ENCODE data around the gene BROX. TPM values are rescaled to one million over a fixed set of nuclear protein-coding genes. Genes with fewer than 3 reads are reported as not detected.
"Not testable (repeated sequence)": the region's sequence is repeated elsewhere in the genome, so short reads cannot be mapped to it uniquely, and the experiment has no call there.

Gene BROX, protein sequence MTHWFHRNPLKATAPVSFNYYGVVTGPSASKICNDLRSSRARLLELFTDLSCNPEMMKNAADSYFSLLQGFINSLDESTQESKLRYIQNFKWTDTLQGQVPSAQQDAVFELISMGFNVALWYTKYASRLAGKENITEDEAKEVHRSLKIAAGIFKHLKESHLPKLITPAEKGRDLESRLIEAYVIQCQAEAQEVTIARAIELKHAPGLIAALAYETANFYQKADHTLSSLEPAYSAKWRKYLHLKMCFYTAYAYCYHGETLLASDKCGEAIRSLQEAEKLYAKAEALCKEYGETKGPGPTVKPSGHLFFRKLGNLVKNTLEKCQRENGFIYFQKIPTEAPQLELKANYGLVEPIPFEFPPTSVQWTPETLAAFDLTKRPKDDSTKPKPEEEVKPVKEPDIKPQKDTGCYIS
- total RNA-seq, result 10 to 100 TPM; 56.7 to 61.3 TPM

DNA sequence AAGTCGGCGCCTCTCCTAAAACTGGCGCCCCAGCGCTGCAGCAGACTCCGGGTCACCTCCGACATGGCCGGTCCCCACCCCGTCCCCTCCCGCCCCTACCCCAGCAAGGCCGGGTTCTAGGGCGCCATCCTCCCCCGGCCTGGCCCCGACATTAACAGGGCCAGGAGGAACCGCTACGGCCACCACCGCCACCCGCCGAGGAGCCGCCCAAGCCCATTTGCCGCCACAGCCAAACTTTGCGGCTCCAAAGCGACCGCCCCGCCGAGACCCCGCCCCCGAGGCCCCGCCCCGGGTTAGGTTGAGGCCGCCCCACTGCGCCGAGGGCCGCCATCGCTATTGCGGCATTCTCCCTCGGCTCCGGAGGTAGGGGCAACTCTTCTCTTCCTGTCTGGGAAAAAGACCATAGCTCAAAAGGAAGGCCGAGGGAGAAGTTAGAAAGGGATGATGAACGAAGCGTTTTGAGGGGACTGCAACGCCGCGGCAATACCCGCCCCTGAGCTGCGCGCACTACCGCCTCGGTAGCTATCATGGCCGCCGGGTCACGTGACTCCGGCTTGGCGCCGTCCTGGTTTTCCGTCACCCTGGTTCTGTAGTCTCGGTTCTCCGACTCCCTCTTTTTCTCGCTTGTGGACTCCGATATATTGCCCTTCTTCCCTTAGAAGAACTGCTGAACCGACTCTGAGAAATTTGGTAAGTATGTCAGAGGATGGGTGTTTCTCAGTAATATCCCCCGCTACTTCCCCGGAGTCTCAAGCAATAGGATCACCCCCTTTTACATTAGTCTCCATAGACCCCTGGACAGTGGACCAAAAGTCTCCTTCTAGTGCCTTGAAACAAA, at the start of gene BROX, which contains the start of gene AIDA:
BROX (plus strand) TSS at position 312 of the 838 bp plus-strand sequence. CDS start 3,136 bp downstream, outside the sequence.
AIDA (minus strand) TSS at position 239 of the 838 bp plus-strand sequence; CDS start at position 65, 174 bp downstream.
- Mint-ChIP-seq H3K9me3 (no peaks in the 10 kb centered on the region), H3K27ac (peak within 1 kb of the TSS; percentile 99), H3K27me3 (no peaks in the 10 kb centered on the region), H3K4me1 (peaks cover 53% of the 10 kb centered on the region), H3K4me3 (peak within 1 kb of the TSS; percentile 99), H3K36me3 (ENCODE audit: low read depth) (peaks cover 62% of the 10 kb centered on the region)
- ChIA-PET POLR2A (interaction anchor here (0.6 to 5.0 kb wide), 22 partner anchors 9 to 1022 kb away, joined by 3 to 79 read pairs (median 5); partner anchors contain the start of genes DUSP10 and TAF1A), CTCF (interaction anchor here (1.3 to 2.6 kb wide), 6 partner anchors 58 to 971 kb away, joined by 4 to 11 read pairs (median 5); partner anchors contain the start of genes DUSP10 and TAF1A)
- peak; percentile 94 for DNase-seq

DNA sequence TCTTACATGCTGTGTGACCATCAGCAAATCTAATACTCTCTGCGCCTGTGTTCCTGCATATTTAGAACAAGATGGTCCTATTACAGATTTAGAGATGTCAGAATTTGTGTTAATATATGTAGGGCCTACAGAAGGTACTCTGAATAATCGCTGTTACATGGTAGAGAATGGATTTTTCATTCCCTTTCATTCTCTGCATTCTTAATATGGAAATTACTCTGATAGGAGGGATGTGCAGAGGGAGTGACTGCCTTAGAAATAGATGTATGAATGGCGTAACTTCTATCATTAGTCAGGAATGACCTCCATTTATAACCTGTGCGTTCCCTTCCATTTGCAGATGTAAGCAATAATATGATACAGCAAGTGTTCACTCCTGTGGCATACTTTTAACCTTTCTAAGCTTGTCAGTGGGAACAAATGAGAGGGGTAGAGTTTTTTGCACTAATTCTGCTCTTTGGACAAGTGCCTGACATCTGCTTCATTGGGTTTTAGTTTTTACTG, 48.9 kb upstream of the BROX start:
- Mint-ChIP-seq H3K36me3 (ENCODE audit: low read depth) (peaks cover 62% of the 10 kb centered on the region), H3K4me3 (no peak overlapping the region), H3K4me1 (no peaks in the 10 kb centered on the region), H3K27ac (no peak overlapping the region), H3K27me3 (no peaks in the 10 kb centered on the region), H3K9me3 (no peaks in the 10 kb centered on the region)
- POLR2A ChIA-PET, result interaction anchor here (1.3 kb wide), 1 partner anchor 10 kb away, joined by 3 read pairs; no protein-coding TSS in a partner anchor
- DNase-seq, result no peak
- CTCF ChIA-PET, result interaction anchor here (0.7 kb wide), 1 partner anchor 9 kb away, joined by 3 read pairs; no protein-coding TSS in a partner anchor

DNA sequence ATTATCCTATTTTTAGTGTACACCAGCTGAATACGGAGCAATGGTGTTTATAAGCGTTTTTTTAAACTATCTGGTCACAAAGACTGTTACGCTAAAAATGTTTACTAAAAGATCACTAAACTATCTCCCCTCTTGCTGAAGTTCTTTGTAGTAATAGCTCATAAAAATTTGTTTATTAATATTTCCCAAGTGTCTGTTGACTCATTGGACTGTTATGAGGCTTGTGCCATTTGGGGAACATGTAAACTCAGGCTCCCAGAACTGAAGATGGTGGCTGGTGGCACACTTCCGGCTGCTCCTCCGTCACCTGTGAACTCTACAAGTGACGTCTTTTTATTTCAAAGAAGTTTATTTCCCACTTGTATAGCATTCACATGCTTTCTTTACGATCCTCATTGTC, 46.4 kb upstream of the BROX start:
- CTCF ChIA-PET, result no interaction called here
- Mint-ChIP-seq H3K27me3 (no peaks in the 10 kb centered on the region), H3K4me1 (peaks cover 7% of the 10 kb centered on the region), H3K9me3 (no peaks in the 10 kb centered on the region), H3K4me3 (no peak overlapping the region), H3K36me3 (ENCODE audit: low read depth) (peaks cover 56% of the 10 kb centered on the region), H3K27ac (no peak overlapping the region)
- POLR2A ChIA-PET, result interaction anchor here (0.9 to 1.5 kb wide), 2 partner anchors 28 to 48 kb away, joined by 3 read pairs; no protein-coding TSS in a partner anchor
- DNase-seq, result no peak

DNA sequence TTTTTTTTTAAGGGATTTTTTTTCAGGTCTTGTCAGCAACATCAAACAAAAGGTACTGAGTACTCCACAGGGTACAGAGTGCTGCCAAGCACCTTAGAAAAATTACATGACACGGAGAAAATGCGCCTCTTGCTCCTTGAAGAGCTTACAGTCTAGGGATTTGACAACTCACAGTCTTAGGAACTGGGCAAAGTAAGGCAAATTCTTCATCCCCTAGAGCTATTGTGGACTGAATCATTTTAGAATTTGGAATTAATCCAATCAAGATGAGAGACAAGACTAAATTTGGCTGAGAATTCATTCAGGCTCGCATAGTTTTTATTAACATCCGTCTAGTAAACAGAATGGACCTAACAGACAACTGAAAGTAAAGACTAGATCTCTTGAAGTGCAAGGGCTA, 44.2 kb upstream of the BROX start:
- peaks cover 51% of the 10 kb centered on the region for H3K36me3 Mint-ChIP-seq (ENCODE audit: low read depth)

DNA sequence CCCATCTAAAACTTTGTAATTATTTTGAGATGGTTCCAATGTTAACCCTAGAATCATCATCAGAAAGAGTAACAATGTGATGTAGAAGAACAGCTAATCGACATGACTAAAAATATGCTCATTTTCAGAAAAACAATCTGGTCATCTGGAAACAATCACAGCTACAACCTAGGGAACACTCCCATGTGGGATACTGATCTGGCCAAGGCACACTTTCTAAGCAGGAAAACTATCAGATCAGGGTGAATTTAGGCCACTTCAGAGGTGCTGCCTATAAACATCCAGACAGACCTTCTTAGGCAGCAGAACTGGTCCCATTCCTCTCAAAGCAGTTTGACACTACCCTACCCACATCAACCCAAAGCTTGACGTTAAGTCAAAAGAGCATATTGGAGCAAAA, 43.3 kb upstream of the BROX start:
- H3K27me3 Mint-ChIP-seq, DNase-seq, POLR2A ChIA-PET, H3K4me3 Mint-ChIP-seq, H3K27ac Mint-ChIP-seq, CTCF ChIA-PET, H3K9me3 Mint-ChIP-seq, H3K4me1 Mint-ChIP-seq: not testable (repeated sequence)
- peaks cover 55% of the 10 kb centered on the region for H3K36me3 Mint-ChIP-seq (ENCODE audit: low read depth)

More for the DNA sequence above, 44.2 kb upstream of the BROX start:
- H3K27ac Mint-ChIP-seq, H3K27me3 Mint-ChIP-seq, H3K9me3 Mint-ChIP-seq, CTCF ChIA-PET, POLR2A ChIA-PET, H3K4me3 Mint-ChIP-seq, H3K4me1 Mint-ChIP-seq, DNase-seq: not testable (repeated sequence)

DNA sequence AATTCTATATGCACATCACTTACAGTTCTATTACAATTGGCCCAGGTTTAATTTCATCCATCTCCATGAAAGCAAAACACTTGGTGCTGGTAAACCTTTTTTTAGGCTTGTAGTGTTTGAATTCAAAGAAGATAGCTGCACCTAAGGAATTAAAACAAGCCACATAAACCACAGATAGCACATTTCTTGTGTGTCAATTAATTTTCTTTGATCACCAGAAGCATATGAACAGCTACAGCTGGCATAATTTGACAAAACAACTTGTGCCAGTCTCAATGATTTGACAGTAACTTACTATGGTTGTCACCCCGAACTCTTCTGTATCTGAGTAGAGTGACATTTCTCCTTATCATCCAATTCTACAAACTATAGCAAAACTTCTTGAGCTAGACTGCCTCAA, 42.3 kb upstream of the BROX start:
- H3K4me1 Mint-ChIP-seq, result peaks cover 10% of the 10 kb centered on the region

DNA sequence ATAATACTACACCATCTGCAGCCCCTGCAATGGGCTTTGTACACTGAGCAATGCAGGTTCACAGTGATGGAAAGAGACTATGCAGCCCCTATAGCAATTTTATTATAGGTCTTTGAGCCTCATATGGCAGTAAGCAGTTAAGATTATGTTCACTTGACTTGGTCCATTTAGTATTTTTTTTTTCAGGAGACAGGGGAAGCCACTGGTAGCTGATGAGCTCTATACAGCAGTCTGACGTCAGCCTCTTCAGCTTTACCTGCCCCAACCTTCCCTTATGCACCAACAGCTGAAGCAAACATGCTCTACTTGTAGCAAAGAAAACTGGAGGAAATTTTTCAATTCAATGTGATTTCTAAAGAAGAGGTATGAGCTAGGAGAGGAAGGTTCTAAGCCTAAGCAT, 32.3 kb upstream of the BROX start:
- ChIA-PET POLR2A (interaction anchor here (1.3 kb wide), 1 partner anchor 31 kb away, joined by 3 read pairs; no protein-coding TSS in a partner anchor), CTCF (no interaction called here)
- H3K27ac Mint-ChIP-seq, result no peak overlapping the region
- H3K36me3 Mint-ChIP-seq (ENCODE audit: low read depth), result peaks cover 40% of the 10 kb centered on the region
- no peaks in the 10 kb centered on the region for H3K4me1 Mint-ChIP-seq
- DNase-seq, result no peak
- H3K9me3 Mint-ChIP-seq, result no peaks in the 10 kb centered on the region
- no peak overlapping the region for H3K4me3 Mint-ChIP-seq
- no peaks in the 10 kb centered on the region for H3K27me3 Mint-ChIP-seq

More for the DNA sequence above, 42.3 kb upstream of the BROX start:
- H3K36me3 Mint-ChIP-seq (ENCODE audit: low read depth), result peaks cover 57% of the 10 kb centered on the region
- H3K27me3 Mint-ChIP-seq, result no peaks in the 10 kb centered on the region
- no peak for DNase-seq
- ChIA-PET CTCF (no interaction called here), POLR2A (interaction anchor here (1.0 kb wide), 1 partner anchor 26 kb away, joined by 3 read pairs; no protein-coding TSS in a partner anchor)
- H3K27ac Mint-ChIP-seq, result no peak overlapping the region
- H3K4me3 Mint-ChIP-seq, result no peak overlapping the region
- H3K9me3 Mint-ChIP-seq, result no peaks in the 10 kb centered on the region

DNA sequence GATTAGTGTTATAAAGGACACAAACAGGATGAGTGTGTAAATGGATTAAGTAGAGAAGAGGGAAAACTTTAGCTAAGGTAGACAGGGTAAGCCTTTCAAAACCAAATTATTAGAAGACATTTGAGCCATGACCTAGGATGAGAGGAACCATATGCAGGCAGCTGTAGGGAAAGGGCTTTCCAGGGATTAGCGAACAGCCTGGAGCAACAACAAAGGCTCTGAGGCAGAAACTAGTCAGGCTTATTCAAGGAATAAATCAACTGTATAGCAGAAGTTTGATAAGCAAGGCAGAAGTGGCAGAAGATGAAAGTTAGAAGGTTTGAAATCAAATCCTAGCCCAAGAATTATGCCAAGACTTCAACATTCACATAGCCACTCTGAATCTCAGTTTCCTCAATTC, 21.3 kb upstream of the BROX start:
- Mint-ChIP-seq H3K4me1 (no peaks in the 10 kb centered on the region), H3K9me3 (no peaks in the 10 kb centered on the region), H3K4me3 (no peak overlapping the region), H3K36me3 (ENCODE audit: low read depth) (peaks cover 27% of the 10 kb centered on the region), H3K27ac (no peak overlapping the region), H3K27me3 (no peaks in the 10 kb centered on the region)
- CTCF ChIA-PET, result no interaction called here
- no peak for DNase-seq
- POLR2A ChIA-PET, result no interaction called here

DNA sequence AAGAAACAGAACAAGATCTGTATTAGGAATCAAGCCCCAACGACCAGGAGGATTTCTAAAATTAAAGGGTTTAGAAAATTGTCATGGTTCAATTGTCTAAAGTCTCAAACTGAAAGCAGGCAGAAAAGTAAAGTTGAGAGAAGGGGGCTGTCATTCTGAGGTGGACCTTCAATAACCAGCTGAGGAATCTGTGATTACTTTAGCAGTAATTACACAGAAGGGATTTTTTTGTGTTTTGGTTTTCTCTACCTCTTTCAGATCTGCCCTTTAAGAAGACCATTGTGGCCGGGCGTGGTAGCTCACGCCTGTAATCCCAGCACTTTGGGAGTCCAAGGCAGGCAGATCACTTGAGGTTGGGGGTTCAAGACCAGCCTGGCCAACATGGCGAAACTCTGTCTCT, 17.4 kb upstream of the BROX start:
- Mint-ChIP-seq H3K9me3 (no peaks in the 10 kb centered on the region), H3K27me3 (no peaks in the 10 kb centered on the region), H3K4me1 (peaks cover 3% of the 10 kb centered on the region), H3K4me3 (no peak overlapping the region), H3K36me3 (ENCODE audit: low read depth) (peaks cover 28% of the 10 kb centered on the region), H3K27ac (no peak overlapping the region)
- DNase-seq, result no peak
- CTCF ChIA-PET, result interaction anchor here (1.3 kb wide), 1 partner anchor 16 kb away, joined by 4 read pairs; no protein-coding TSS in a partner anchor
- POLR2A ChIA-PET, result no interaction called here

DNA sequence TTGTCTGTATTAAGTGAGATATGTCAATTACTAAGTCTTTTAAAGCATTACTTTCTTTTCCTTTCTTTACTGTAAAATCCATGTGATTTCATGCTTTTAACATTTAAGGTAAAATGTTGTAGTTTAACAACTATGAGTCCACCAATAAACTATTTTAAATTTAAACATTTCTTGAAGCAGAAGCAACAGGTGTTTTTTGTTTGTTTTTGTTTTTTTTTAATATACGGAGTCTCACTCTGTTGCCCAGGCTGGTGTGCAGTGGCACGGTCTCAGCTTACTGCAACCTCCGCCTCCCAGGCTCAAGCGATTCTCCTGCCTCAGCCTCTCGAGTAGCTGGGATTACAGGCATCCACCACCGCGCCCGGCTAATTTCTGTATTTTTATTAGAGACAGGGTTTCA, 15.6 kb upstream of the BROX start:
- Mint-ChIP-seq H3K27ac (no peak overlapping the region), H3K27me3 (no peaks in the 10 kb centered on the region), H3K9me3 (no peaks in the 10 kb centered on the region), H3K4me1 (peaks cover 3% of the 10 kb centered on the region), H3K4me3 (no peak overlapping the region), H3K36me3 (ENCODE audit: low read depth) (peaks cover 32% of the 10 kb centered on the region)
- ChIA-PET CTCF (no interaction called here), POLR2A (no interaction called here)
- no peak for DNase-seq

DNA sequence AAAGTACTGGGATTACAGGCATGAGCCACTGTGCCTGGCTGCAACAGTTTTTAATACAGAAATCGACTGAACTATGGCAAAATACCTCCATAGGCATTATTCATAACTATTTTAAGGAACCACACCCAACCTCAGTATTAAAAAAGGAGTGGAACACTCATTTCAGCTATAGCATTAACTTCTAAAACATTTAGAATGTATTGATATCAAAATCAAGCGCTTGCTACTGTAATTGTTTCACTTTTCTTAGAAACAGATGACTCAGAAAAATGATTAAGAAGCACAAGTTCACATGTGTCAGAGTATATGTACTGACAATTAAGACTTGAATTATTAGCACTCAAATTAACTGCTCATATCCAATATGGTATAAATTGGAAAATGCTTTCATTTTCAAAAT, 15.2 kb upstream of the BROX start:
- POLR2A ChIA-PET, result interaction anchor here (1.7 kb wide), 1 partner anchor 14 kb away, joined by 5 read pairs; no protein-coding TSS in a partner anchor
- peaks cover 3% of the 10 kb centered on the region for H3K4me1 Mint-ChIP-seq
- no peak overlapping the region for H3K27ac Mint-ChIP-seq
- H3K36me3 Mint-ChIP-seq (ENCODE audit: low read depth), result peaks cover 33% of the 10 kb centered on the region
- H3K27me3 Mint-ChIP-seq, result no peaks in the 10 kb centered on the region
- H3K4me3 Mint-ChIP-seq, result no peak overlapping the region
- H3K9me3 Mint-ChIP-seq, result no peaks in the 10 kb centered on the region
- CTCF ChIA-PET, result interaction anchor here (0.7 to 1.1 kb wide), 2 partner anchors 18 to 63 kb away, joined by 4 read pairs; no protein-coding TSS in a partner anchor
- DNase-seq, result no peak

DNA sequence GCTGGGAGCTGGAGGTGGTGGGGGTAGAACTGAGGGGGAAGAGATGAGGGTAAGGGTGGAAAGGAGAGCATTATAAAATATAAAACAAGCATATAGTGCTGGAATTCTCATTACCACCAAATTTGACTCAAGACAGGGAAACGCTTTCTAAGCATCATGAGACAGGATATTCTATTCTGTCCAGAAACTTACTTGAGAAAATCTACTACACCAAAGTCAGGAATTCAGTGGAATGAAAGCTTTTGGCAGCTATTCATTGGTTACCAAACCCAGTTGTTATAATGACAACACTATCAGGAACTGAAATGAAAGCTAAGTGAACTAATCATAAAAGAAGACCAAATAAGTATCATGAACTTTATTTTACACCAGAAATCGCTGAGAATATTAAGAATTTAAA, 14.5 kb upstream of the BROX start:
- H3K4me3 Mint-ChIP-seq, result no peak overlapping the region
- H3K27me3 Mint-ChIP-seq, result no peaks in the 10 kb centered on the region
- H3K36me3 Mint-ChIP-seq (ENCODE audit: low read depth), result peaks cover 33% of the 10 kb centered on the region
- H3K27ac Mint-ChIP-seq, result no peak overlapping the region
- ChIA-PET POLR2A (interaction anchor here (1.2 to 1.7 kb wide), 2 partner anchors 13 to 15 kb away, joined by 3 to 5 read pairs; partner anchors contain the start of genes AIDA and BROX), CTCF (interaction anchor here (0.7 to 1.1 kb wide), 2 partner anchors 19 to 63 kb away, joined by 4 read pairs; no protein-coding TSS in a partner anchor)
- no peak for DNase-seq
- H3K4me1 Mint-ChIP-seq, result peaks cover 3% of the 10 kb centered on the region
- H3K9me3 Mint-ChIP-seq, result no peaks in the 10 kb centered on the region
